Liver (tissue), 9 donors: ENCODE measurements around the gene ARMH3. TPM values are rescaled to one million over a fixed set of nuclear protein-coding genes. Genes with fewer than 3 reads are reported as not detected.

Source experiments
- DNase-seq: peaks from one replicate; pipeline ENCODE4 v3.0.0-alpha.2; 2017; ENCODE audit warnings: low spot score
- H3K27ac ChIP-seq, 2 donors: one replicate each; pipeline ENCODE4 v1.7.0; 2013; ENCODE audit warnings: inconsistent platforms in 2 of 2, low read length in 2 of 2, control low read depth in 1 of 2, low read depth in 1 of 2, mild to moderate bottlenecking in 1 of 2
- H3K27me3 ChIP-seq, 4 donors: one replicate each; pipeline versions ENCODE4 v1.6.1 to v1.7.0; 2013; ENCODE audit warnings: low read length in 3 of 4, inconsistent platforms in 1 of 4, mild to moderate bottlenecking in 1 of 4, moderate library complexity in 1 of 4; ENCODE audit not compliant: control insufficient read depth in 4 of 4, insufficient read depth in 4 of 4
- H3K36me3 ChIP-seq, 4 donors: one replicate each; pipeline versions ENCODE4 v1.6.1 to v1.7.0; 2013; ENCODE audit warnings: low read length in 3 of 4, mild to moderate bottlenecking in 3 of 4, low read depth in 1 of 4, moderate library complexity in 1 of 4; ENCODE audit not compliant: control insufficient read depth in 4 of 4, insufficient read depth in 3 of 4
- H3K4me1 ChIP-seq, 4 donors: one replicate each; pipeline versions ENCODE4 v1.6.1 to v1.7.0; 2013; ENCODE audit warnings: low read length in 3 of 4, mild to moderate bottlenecking in 3 of 4, moderate library complexity in 1 of 4; ENCODE audit not compliant: control insufficient read depth in 4 of 4, insufficient read depth in 4 of 4
- H3K4me3 ChIP-seq, 3 donors: one replicate each; pipeline versions ENCODE4 v1.6.1 to v1.7.0; 2013; ENCODE audit warnings: low read length in 3 of 3, control low read depth in 1 of 3, low read depth in 1 of 3, mild to moderate bottlenecking in 1 of 3
- H3K9ac ChIP-seq, 2 donors: one replicate each; pipeline ENCODE4 v1.7.0; 2013; ENCODE audit warnings: low read length in 2 of 2, mild to moderate bottlenecking in 2 of 2, moderate library complexity in 2 of 2, control low read depth in 1 of 2, low read depth in 1 of 2
- H3K9me3 ChIP-seq, 4 donors: one replicate each; pipeline versions ENCODE4 v1.6.1 to v1.7.0; 2013; ENCODE audit warnings: low read length in 3 of 4; ENCODE audit not compliant: control insufficient read depth in 4 of 4
- ATF3 ChIP-seq: IDR thresholded peaks from 2 replicates; pipeline ENCODE4 v1.6.1; 2016; ENCODE audit warnings: antibody characterized with exemption
- CTCF ChIP-seq: fragments of 150-350 bp; IDR thresholded peaks from 2 replicates; pipeline ENCODE4 v1.5.1; 2017; ENCODE audit warnings: improper control_type of control experiment, low read depth, low read length; ENCODE audit not compliant: missing input control
- EGR1 ChIP-seq, 2 donors: IDR thresholded peaks; 2 replicates each; pipeline ENCODE4 v1.6.1; 2016 to 2018; ENCODE audit warnings: antibody characterized with exemption in 2 of 2, low read depth in 2 of 2
- FOXA1 ChIP-seq: IDR thresholded peaks from 2 replicates; pipeline ENCODE4 v1.6.1; 2016; ENCODE audit warnings: antibody characterized with exemption
- FOXA2 ChIP-seq: IDR thresholded peaks from 2 replicates; pipeline ENCODE4 v1.6.1; 2016; ENCODE audit warnings: antibody characterized with exemption
- GABPA ChIP-seq, 2 donors: IDR thresholded peaks in 1 of 2; conservative IDR thresholded peaks in 1 of 2; 2 replicates each; pipeline ENCODE4 v1.6.1; 2016; ENCODE audit warnings: antibody characterized with exemption in 2 of 2, mild to moderate bottlenecking in 1 of 2, moderate library complexity in 1 of 2
- HNF4A ChIP-seq, 2 donors: conservative IDR thresholded peaks; 2 replicates each; pipeline ENCODE4 v1.6.1; 2016; ENCODE audit warnings: antibody characterized with exemption in 2 of 2, mild to moderate bottlenecking in 2 of 2
- HNF4G ChIP-seq: IDR thresholded peaks from 2 replicates; pipeline ENCODE4 v1.6.1; 2016; ENCODE audit warnings: antibody characterized with exemption
- JUND ChIP-seq, 2 donors: IDR thresholded peaks; 2 replicates each; pipeline ENCODE4 v1.6.1; 2016; ENCODE audit warnings: antibody characterized with exemption in 2 of 2
- MAX ChIP-seq: IDR thresholded peaks from 2 replicates; pipeline ENCODE4 v1.6.1; 2016; ENCODE audit warnings: antibody characterized with exemption
- NR2F2 ChIP-seq: IDR thresholded peaks from 2 replicates; pipeline ENCODE4 v1.6.1; 2016; ENCODE audit warnings: antibody characterized with exemption
- RAD21 ChIP-seq, 2 donors: IDR thresholded peaks; 2 replicates each; pipeline ENCODE4 v1.6.1; 2016; ENCODE audit warnings: antibody characterized with exemption in 2 of 2, mild to moderate bottlenecking in 2 of 2
- REST ChIP-seq: IDR thresholded peaks from 2 replicates; pipeline ENCODE4 v1.6.1; 2016; ENCODE audit warnings: antibody characterized with exemption, mild to moderate bottlenecking
- RXRA ChIP-seq, 2 donors: IDR thresholded peaks; 2 replicates each; pipeline ENCODE4 v1.6.1; 2017 to 2018; ENCODE audit warnings: antibody characterized with exemption in 2 of 2, mild to moderate bottlenecking in 1 of 2
- SP1 ChIP-seq: IDR thresholded peaks from 2 replicates; pipeline ENCODE4 v1.6.1; 2018; ENCODE audit warnings: antibody characterized with exemption, mild to moderate bottlenecking
- ZBTB33 ChIP-seq: IDR thresholded peaks from 2 replicates; pipeline ENCODE4 v1.6.1; 2016; ENCODE audit warnings: antibody characterized with exemption
- WGBS: extraction: QIAGEN DNeasy Blood & Tissue Kit; methylation state at CpG from one replicate; pipeline ENCODE4 v1.1.7; 2013; 5-methylcytosine and 5-hydroxymethylcytosine counted together
- polyA plus RNA-seq, 2 donors: library from polyadenylated mRNA; stranded (reverse) in 1 of 2; unstranded in 1 of 2; fragments of 200-250 nt in 1 of 2; fragments of >200 nt in 1 of 2; fragmentation: Nextera tagmentation in 1 of 2; extraction: Ambion mirVana in 1 of 2; gene quantifications; one replicate each; pipeline versions ENCODE4 v1.2.1 to v1.2.3, GENCODE V29; 2013 to 2015
- total RNA-seq, 2 donors: library from RNA; depleted of rRNA; stranded (reverse); fragments of >200 nt; gene quantifications; one replicate each; pipeline ENCODE4 v1.2.3, GENCODE V29; 2014
- donor health status: healthy.
- donor health status: healthy.
- donor health status: healthy.
- donor health status: healthy.
- donor health status: healthy.

The ARMH3 gene
- total and polyA plus RNA-seq, 4 donors: 5.3 to 14.9 (median 9.2) TPM

GRCh38 chr10:101892782-101893391 lies 163.1 kb downstream of the ARMH3 start:
- Histone ChIP-seq H3K4me1 (peaks cover 0 to 13% (median 2%) of the 10 kb centered on the region in 4 donors), H3K9ac (no peak overlapping the region), H3K27ac (no peak overlapping the region), H3K27me3 (no peaks in the 10 kb centered on the region), H3K36me3 (peaks cover 0 to 4% (median 2%) of the 10 kb centered on the region in 4 donors), H3K4me3 (no peak overlapping the region), H3K9me3 (no peaks in the 10 kb centered on the region)
- TF ChIP-seq EGR1 (IDR thresholded peaks at IDR 0.05; ENCODE audit: low read depth in 2 of 2): no peak
- no peak for TF ChIP-seq HNF4A (conservative IDR thresholded peaks at IDR 0.05)
- TF ChIP-seq REST: no peak
- TF ChIP-seq MAX: no peak
- TF ChIP-seq NR2F2: no peak
- no peak for TF ChIP-seq ATF3
- no peak for TF ChIP-seq JUND (IDR thresholded peaks at IDR 0.05)
- TF ChIP-seq SP1: no peak
- no peak for TF ChIP-seq HNF4G
- TF ChIP-seq GABPA (IDR thresholded peaks at IDR 0.05 in 1 of 2, conservative IDR thresholded peaks at IDR 0.05 in 1 of 2): no peak
- no peak for TF ChIP-seq FOXA2
- TF ChIP-seq ZBTB33: no peak
- no peak for TF ChIP-seq FOXA1
- WGBS: 85% methylated on average over 4 of the region's 4 CpGs
- no peak for DNase-seq

- WGBS: 57% methylated on average over 5 of the region's 5 CpGs
- TF ChIP-seq GABPA (IDR thresholded peaks at IDR 0.05 in 1 of 2, conservative IDR thresholded peaks at IDR 0.05 in 1 of 2) (no peak), MAX (no peak), RAD21 (IDR thresholded peaks at IDR 0.05) (peak; percentile 89 to 91), SP1 (no peak), HNF4G (no peak), CTCF (peak; percentile 78), JUND (IDR thresholded peaks at IDR 0.05) (no peak), NR2F2 (no peak), RXRA (IDR thresholded peaks at IDR 0.05) (no peak), ZBTB33 (no peak)
- DNase-seq: peak; percentile 77
- Histone ChIP-seq H3K27ac (no peak overlapping the region), H3K9me3 (no peaks in the 10 kb centered on the region), H3K9ac (no peak overlapping the region), H3K4me1 (peaks cover 0 to 3% (median 0%) of the 10 kb centered on the region in 4 donors), H3K27me3 (no peaks in the 10 kb centered on the region), H3K4me3 (no peak overlapping the region), H3K36me3 (peaks cover 0 to 4% (median 2%) of the 10 kb centered on the region in 4 donors)
Observed at GRCh38 chr10:101889256-101890210, 166.4 kb downstream of the ARMH3 start.
